Esophagus muscularis mucosa (tissue), 3 donors: ENCODE data around the gene PIGT.

Experiments
- CTCF ChIP-seq, 3 experiments: fragments of 200-600 bp in 2 of 3; fragments of 450-650 bp in 1 of 3; sonication (generic) in 2 of 3; IDR thresholded peaks; one replicate each; pipeline ENCODE4 v1.5.1; 2017 to 2019; ENCODE audit warnings: antibody characterized with exemption in 3 of 3, mild to moderate bottlenecking in 2 of 3, moderate library complexity in 1 of 3
- POLR2A ChIP-seq: fragments of 450-650 bp; IDR thresholded peaks from one replicate; pipeline ENCODE4 v1.6.1; 2017; ENCODE audit warnings: antibody characterized with exemption, moderate library complexity, mild to moderate bottlenecking, low read depth
- POLR2AphosphoS5 ChIP-seq, 2 donors: sonication (generic); formaldehyde crosslinking; IDR thresholded peaks; one replicate each; pipeline ENCODE4 v1.6.1; 2017; ENCODE audit warnings: antibody characterized with exemption in 2 of 2

- no peak for TF ChIP-seq CTCF (IDR thresholded peaks at IDR 0.05)
- no peak for TF ChIP-seq POLR2AphosphoS5 (IDR thresholded peaks at IDR 0.05)
- no peak for TF ChIP-seq POLR2A
Measured at GRCh38 chr20:45377269-45377668, 38.7 kb upstream of the PIGT start.
